GM12878 (cell line): ENCODE measurements around the gene CNOT11. TPM values are rescaled to one million over a fixed set of nuclear protein-coding genes. Genes with fewer than 3 reads are reported as not detected.

Source experiments
- BACH1 ChIP-seq: fragments of 450-650 bp; IDR thresholded peaks from 2 replicates; pipeline ENCODE4 v1.6.1; 2017; ENCODE audit warnings: mild to moderate bottlenecking, borderline replicate concordance
- BCLAF1 ChIP-seq: fragments of 450-650 bp; IDR thresholded peaks from 2 replicates; pipeline ENCODE4 v1.6.1; 2017; ENCODE audit warnings: antibody characterized with exemption, mild to moderate bottlenecking, moderate library complexity
- HSF1 ChIP-seq: fragments of 150-350 bp; IDR thresholded peaks from 2 replicates; pipeline ENCODE4 v1.6.1; 2014; ENCODE audit warnings: mild to moderate bottlenecking, low read depth, low read length
- JUNB ChIP-seq: IDR thresholded peaks from 2 replicates; pipeline ENCODE4 v1.6.1; 2016; ENCODE audit warnings: antibody characterized with exemption, mild to moderate bottlenecking
- MTA2 ChIP-seq: fragments of 450-650 bp; IDR thresholded peaks from 2 replicates; pipeline ENCODE4 v1.6.1; 2016; ENCODE audit warnings: low read depth, mild to moderate bottlenecking, moderate library complexity
- NFYA ChIP-seq: IDR thresholded peaks from 2 replicates; pipeline ENCODE4 v1.6.1; 2011; ENCODE audit warnings: low read depth, mild to moderate bottlenecking, low read length, improper control_type of control experiment, borderline replicate concordance
- RUNX3 ChIP-seq: IDR thresholded peaks from 2 replicates; pipeline ENCODE4 v1.6.1; 2012; ENCODE audit warnings: low read length, inconsistent platforms
- SIX5 ChIP-seq: IDR thresholded peaks from 2 replicates; pipeline ENCODE4 v1.6.1; 2011; ENCODE audit warnings: mild to moderate bottlenecking, low read depth, low read length, moderate library complexity; ENCODE audit not compliant: severe bottlenecking
- USF1 ChIP-seq: IDR thresholded peaks from 2 replicates; pipeline ENCODE4 v1.6.1; 2011; ENCODE audit warnings: borderline replicate concordance, low read depth, mild to moderate bottlenecking, moderate library complexity, mixed read lengths, low read length; ENCODE audit not compliant: insufficient read depth; ENCODE audit errors: extremely low read length
- polyA plus RNA-seq, 11 experiments: library from polyadenylated mRNA; depleted of rRNA in 4 of 11; unstranded in 6 of 11; stranded (reverse) in 5 of 11; fragments of >200 nt; fragmentation: Nextera tagmentation in 4 of 11; fragmentation: Illumina TruSeq in 1 of 11; extraction: Ambion mirVana in 4 of 11; extraction: Trizol in 1 of 11; gene quantifications; 1 replicate in 1 of 11; 2 replicates in 10 of 11; pipeline versions ENCODE4 v1.2.1 to v1.2.3, GENCODE V29; 2011 to 2016; ENCODE audit warnings: inconsistent platforms in 2 of 11, missing spikeins in 2 of 11, low read depth in 1 of 11
- total RNA-seq, 4 experiments: library from RNA; depleted of rRNA in 3 of 4; stranded (reverse); fragments of >200 nt in 3 of 4; fragmentation: Illumina TruSeq in 1 of 4; extraction: Trizol in 1 of 4; gene quantifications; 2 replicates each; pipeline versions ENCODE4 v1.2.1 to v1.2.3, GENCODE V29; 2013 to 2021

The CNOT11 gene
- total and polyA plus RNA-seq, 10 of the 15 experiments (the other 5 are each of a cell fraction or from before 2014, with no cell fraction given): 10.8 to 111 (median 50.5) TPM

- TF ChIP-seq MTA2: no peak
- TF ChIP-seq RUNX3: no peak
- TF ChIP-seq USF1: no peak
- no peak for TF ChIP-seq NFYA
- TF ChIP-seq HSF1: no peak
- no peak for TF ChIP-seq BACH1
- TF ChIP-seq BCLAF1: no peak
- no peak for TF ChIP-seq SIX5
- TF ChIP-seq JUNB: no peak
These were observed 42.2 kb downstream of the CNOT11 start (continued) for GRCh38 chr2:101294861-101295260.
